Endothelial cell (in vitro differentiated cells): ENCODE data around the gene ZKSCAN5. TPM values are rescaled to one million over a fixed set of nuclear protein-coding genes. Genes with fewer than 3 reads are reported as not detected.

Experiments
- DNase-seq: peaks from one replicate; pipeline ENCODE4 v3.0.0; 2021; ENCODE audit warnings: low spot score
- H3K27ac Mint-ChIP-seq: one replicate; pipeline ENCODE4 v1.8.0; 2021; ENCODE audit warnings: mixed read lengths, inconsistent platforms; ENCODE audit not compliant: unreplicated experiment
- H3K27me3 Mint-ChIP-seq: one replicate; pipeline ENCODE4 v1.8.0; 2021; ENCODE audit warnings: mild to moderate bottlenecking, moderate library complexity, mixed read lengths, inconsistent platforms; ENCODE audit not compliant: unreplicated experiment
- H3K36me3 Mint-ChIP-seq: one replicate; pipeline ENCODE4 v1.8.0; 2021; ENCODE audit warnings: mild to moderate bottlenecking, low read depth, mixed read lengths, inconsistent platforms; ENCODE audit not compliant: unreplicated experiment
- H3K4me1 Mint-ChIP-seq: one replicate; pipeline ENCODE4 v1.8.0; 2021; ENCODE audit warnings: mild to moderate bottlenecking, mixed read lengths, inconsistent platforms; ENCODE audit not compliant: unreplicated experiment
- H3K4me3 Mint-ChIP-seq: one replicate; pipeline ENCODE4 v1.8.0; 2021; ENCODE audit warnings: mild to moderate bottlenecking, mixed read lengths, inconsistent platforms; ENCODE audit not compliant: unreplicated experiment
- H3K9me3 Mint-ChIP-seq: one replicate; pipeline ENCODE4 v1.8.0; 2021; ENCODE audit warnings: mixed read lengths, inconsistent platforms; ENCODE audit not compliant: unreplicated experiment
- CTCF ChIP-seq: fragments of 200-600 bp; sonication (generic); IDR thresholded peaks from one replicate; pipeline ENCODE4 v1.5.0; 2021; ENCODE audit warnings: antibody characterized with exemption; ENCODE audit not compliant: unreplicated experiment
- total RNA-seq: library from RNA; stranded (reverse); fragmentation: NEBNext Ultra II Directional; extraction: Animal tissue kit (Norgen Biotek cat#: 25700); gene quantifications from one replicate; pipeline ENCODE4 v1.2.1, GENCODE V29; 2021; ENCODE audit not compliant: unreplicated experiment

ZKSCAN5 gene
- total RNA-seq, 1 donor from 2014 or later: 17.8 TPM

- peaks cover 12% of the 10 kb centered on the region for H3K27me3 Mint-ChIP-seq
- H3K4me3 Mint-ChIP-seq: peak overlapping the region; percentile 98
- no peak for TF ChIP-seq CTCF
- peaks cover 12% of the 10 kb centered on the region for H3K36me3 Mint-ChIP-seq
- peak overlapping the region; percentile 97 for H3K27ac Mint-ChIP-seq
- peaks cover 35% of the 10 kb centered on the region for H3K4me1 Mint-ChIP-seq
- no peaks in the 10 kb centered on the region for H3K9me3 Mint-ChIP-seq
- peak; percentile 98 for DNase-seq
Observed at GRCh38 chr7:99504281-99504602, 220 bp upstream of the ZKSCAN5 start.

GRCh38 chr7:99505324-99505662, 831 bp downstream of the ZKSCAN5 start:
- no peak for TF ChIP-seq CTCF
- Mint-ChIP-seq H3K27ac (peak overlapping the region; percentile 97), H3K4me3 (peak overlapping the region; percentile 98), H3K27me3 (peaks cover 8% of the 10 kb centered on the region), H3K9me3 (no peaks in the 10 kb centered on the region), H3K4me1 (peaks cover 26% of the 10 kb centered on the region), H3K36me3 (peaks cover 12% of the 10 kb centered on the region)
- no peak for DNase-seq

- H3K27me3 Mint-ChIP-seq: no peaks in the 10 kb centered on the region
- no peak for DNase-seq
- no peak overlapping the region for H3K27ac Mint-ChIP-seq
- no peak for TF ChIP-seq CTCF
- peaks cover 28% of the 10 kb centered on the region for H3K36me3 Mint-ChIP-seq
- no peaks in the 10 kb centered on the region for H3K4me1 Mint-ChIP-seq
- no peaks in the 10 kb centered on the region for H3K9me3 Mint-ChIP-seq
- no peak overlapping the region for H3K4me3 Mint-ChIP-seq
Observed at GRCh38 chr7:99514050-99514449, 9.6 kb downstream of the ZKSCAN5 start.

DNA sequence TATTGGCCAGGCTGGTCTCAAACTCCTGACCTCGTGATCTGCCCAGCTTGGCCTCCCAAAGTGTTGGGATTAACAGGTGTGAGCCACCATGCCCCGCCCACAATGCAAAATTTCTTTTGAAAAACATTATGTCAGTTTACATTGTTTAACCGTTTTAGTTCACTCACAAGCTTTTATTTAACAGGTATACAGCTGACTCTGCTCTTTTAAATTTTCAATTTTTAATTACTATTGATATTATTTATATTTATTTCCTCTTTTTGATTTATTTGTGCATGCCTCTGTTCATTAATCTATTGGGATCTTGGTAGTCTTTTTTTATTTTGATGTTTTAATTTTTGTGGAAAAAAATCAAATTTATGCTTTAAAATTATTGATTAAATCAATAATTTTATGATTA, 16.9 kb downstream of the ZKSCAN5 start:
- Mint-ChIP-seq H3K27ac (no peak overlapping the region), H3K4me3 (no peak overlapping the region), H3K9me3 (no peaks in the 10 kb centered on the region), H3K4me1 (no peaks in the 10 kb centered on the region), H3K36me3 (peaks cover 41% of the 10 kb centered on the region), H3K27me3 (no peaks in the 10 kb centered on the region)
- DNase-seq: no peak
- TF ChIP-seq CTCF: no peak

- peaks cover 2% of the 10 kb centered on the region for H3K27me3 Mint-ChIP-seq
- H3K27ac Mint-ChIP-seq: no peak overlapping the region
- H3K36me3 Mint-ChIP-seq: peaks cover 60% of the 10 kb centered on the region
- no peak for TF ChIP-seq CTCF
- peak; percentile 24 for DNase-seq
- peak overlapping the region; percentile 28 for H3K4me3 Mint-ChIP-seq
- no peaks in the 10 kb centered on the region for H3K4me1 Mint-ChIP-seq
- H3K9me3 Mint-ChIP-seq: peaks cover 17% of the 10 kb centered on the region
Observed at GRCh38 chr7:99525713-99526440, 21.4 kb downstream of the ZKSCAN5 start.
